GM12865 (cell line): Measurements from ENCODE around the gene AGAP3.

ENCODE experiments used
- DNase-seq: peaks from one replicate; pipeline ENCODE4 v3.0.0; 2010; ENCODE audit warnings: low read depth
- H3K4me3 ChIP-seq: 2 replicates; pipeline ENCODE4 v1.5.1; 2011; ENCODE audit warnings: mild to moderate bottlenecking, low read depth, low read length, control low read depth
- CTCF ChIP-seq: IDR thresholded peaks from 2 replicates; pipeline ENCODE4 v1.5.1; 2011; ENCODE audit warnings: low read length, control low read depth, low read depth, inconsistent platforms; ENCODE audit not compliant: insufficient read depth; ENCODE audit errors: missing control alignments

AGAP3 gene

GRCh38 chr7:151058781-151059366 is 27.4 kb upstream of the AGAP3 start:
- no peak for TF ChIP-seq CTCF
- H3K4me3 ChIP-seq, result peak overlapping the region; percentile 62
- DNase-seq, result peak; percentile 35

- DNase-seq, result peak; percentile 79
- H3K4me3 ChIP-seq, result peak within 1 kb of the TSS; percentile 80
- TF ChIP-seq CTCF, result peak; percentile 70
Measured at GRCh38 chr7:151059367-151060112, 26.7 kb upstream of the AGAP3 start, which contains the start of gene SLC4A2. Gene SLC4A2, plus strand, starts transcription at chr7:151059589. Its CDS starts 2,399 bp downstream, at chr7:151061988.

GRCh38 chr7:151060113-151060415 is 26.2 kb upstream of the AGAP3 start:
- DNase-seq, result no peak
- peak overlapping the region; percentile 80 for H3K4me3 ChIP-seq
- TF ChIP-seq CTCF, result no peak

GRCh38 chr7:151060416-151061212 is 25.7 kb upstream of the AGAP3 start:
- DNase-seq, result no peak
- peak overlapping the region; percentile 80 for H3K4me3 ChIP-seq
- no peak for TF ChIP-seq CTCF

GRCh38 chr7:151061213-151062110 is 24.8 kb upstream of the AGAP3 start:
- H3K4me3 ChIP-seq, result no peak overlapping the region
- TF ChIP-seq CTCF, result no peak
- DNase-seq, result no peak

GRCh38 chr7:151062111-151062398 is 24.2 kb upstream of the AGAP3 start:
- no peak for TF ChIP-seq CTCF
- no peak overlapping the region for H3K4me3 ChIP-seq

More at GRCh38 chr7:151062111-151062398, 24.2 kb upstream of the AGAP3 start:
- DNase-seq, result no peak
